Testis (tissue), 2 donors: ENCODE measurements around the gene CCDC13.

Experiments used
- CTCF ChIP-seq, 3 experiments: fragments of 450-650 bp in 2 of 3; fragments of 200-600 bp in 1 of 3; sonication (generic) in 1 of 3; IDR thresholded peaks; one replicate each; pipeline ENCODE4 v1.5.1; 2016 to 2019; ENCODE audit warnings: antibody characterized with exemption in 3 of 3, mild to moderate bottlenecking in 2 of 3, moderate library complexity in 1 of 3
- POLR2A ChIP-seq: fragments of 450-650 bp; IDR thresholded peaks from one replicate; pipeline ENCODE4 v1.6.1; 2017; ENCODE audit warnings: antibody characterized with exemption, mild to moderate bottlenecking, moderate library complexity

- no peak for TF ChIP-seq CTCF (IDR thresholded peaks at IDR 0.05)
- no peak for TF ChIP-seq POLR2A
These were observed 29.9 kb upstream of the CCDC13 start for GRCh38 chr3:42802876-42803413.
